Measurements from ENCODE around the gene MTM1.

MTM1 gene

DNA sequence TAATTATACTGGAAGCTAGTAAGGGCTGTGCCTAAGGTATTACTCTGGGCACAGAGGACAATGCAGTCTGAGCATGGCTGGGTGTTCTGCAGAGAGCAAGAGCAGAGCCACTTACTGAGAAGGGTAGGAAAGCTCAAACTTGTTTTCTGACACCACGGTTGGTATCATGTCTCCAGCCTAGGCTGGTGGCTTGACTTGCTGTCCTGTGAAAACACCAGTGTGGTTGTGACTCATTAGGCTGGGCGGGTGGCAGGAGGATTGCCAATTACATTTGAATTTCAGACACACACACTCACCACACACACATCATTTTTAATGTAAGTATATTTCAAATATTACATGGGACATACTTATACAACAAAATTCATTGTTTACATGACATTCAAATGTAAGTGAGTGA lies 19.7 kb upstream of the MTM1 start:
- peak; percentile 32 for DNase-seq (ENCODE audit: low spot score)

DNA sequence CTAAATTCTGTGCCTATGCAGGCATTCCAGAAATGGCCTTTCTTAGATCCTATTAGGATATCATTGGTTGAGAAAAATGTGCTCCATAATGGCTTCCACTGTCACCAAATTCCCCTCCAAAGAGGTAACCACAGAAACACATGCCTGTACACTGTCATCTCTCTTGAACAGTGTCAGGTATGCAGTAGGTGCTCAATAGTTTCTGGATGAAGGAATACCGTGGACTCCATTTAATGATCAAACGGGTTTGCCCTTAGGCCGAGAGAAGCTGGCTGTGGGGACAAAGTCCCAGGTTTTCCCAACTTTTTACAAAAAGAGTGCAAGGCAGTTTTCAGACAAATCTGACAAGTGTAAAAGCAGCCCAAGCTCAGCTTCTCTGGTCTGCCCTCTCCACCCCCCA lies 16.5 kb upstream of the MTM1 start:
- no peak for DNase-seq (ENCODE audit: low spot score)

DNA sequence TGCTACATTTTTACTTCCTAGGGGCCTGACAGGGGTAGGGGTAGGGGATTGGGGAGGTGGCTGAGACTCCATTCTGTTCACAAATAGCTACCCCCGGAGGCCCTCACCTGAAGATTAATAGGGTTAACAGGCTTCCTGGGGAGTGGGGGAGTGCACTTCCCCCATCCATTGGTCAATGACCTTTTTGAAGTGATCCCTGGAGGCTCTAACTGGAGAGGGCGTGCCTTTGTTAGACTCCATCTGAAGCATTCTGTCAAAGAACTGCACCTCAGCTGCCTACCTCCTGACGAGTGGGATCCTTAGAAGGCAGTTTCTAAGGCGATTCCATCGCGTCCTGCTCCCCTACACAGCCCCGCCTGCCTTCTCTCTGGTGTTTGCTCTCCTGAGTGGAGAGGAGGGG lies 10.0 kb upstream of the MTM1 start:
- no peak for DNase-seq (ENCODE audit: low spot score)

DNA sequence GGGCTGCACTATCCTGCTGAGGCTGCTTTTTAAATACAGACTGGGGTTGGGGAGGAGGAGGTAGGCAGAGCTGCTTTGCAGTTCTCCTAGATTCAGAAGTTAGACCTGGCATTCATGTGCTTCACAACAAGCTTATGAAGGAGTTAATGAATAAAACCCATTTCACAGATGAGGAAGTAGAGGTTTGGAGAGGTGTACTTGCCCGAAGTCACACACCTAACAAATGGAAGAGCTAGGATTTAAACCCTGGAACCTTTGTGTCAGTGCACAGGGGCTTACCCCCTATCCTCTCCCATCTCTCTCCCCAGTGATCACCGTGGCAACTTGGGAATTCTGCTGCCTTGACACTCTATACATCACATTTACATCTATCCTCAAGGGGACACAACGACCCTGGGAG lies 3.6 kb upstream of the MTM1 start:
- DNase-seq (ENCODE audit: low spot score) = no peak

DNA sequence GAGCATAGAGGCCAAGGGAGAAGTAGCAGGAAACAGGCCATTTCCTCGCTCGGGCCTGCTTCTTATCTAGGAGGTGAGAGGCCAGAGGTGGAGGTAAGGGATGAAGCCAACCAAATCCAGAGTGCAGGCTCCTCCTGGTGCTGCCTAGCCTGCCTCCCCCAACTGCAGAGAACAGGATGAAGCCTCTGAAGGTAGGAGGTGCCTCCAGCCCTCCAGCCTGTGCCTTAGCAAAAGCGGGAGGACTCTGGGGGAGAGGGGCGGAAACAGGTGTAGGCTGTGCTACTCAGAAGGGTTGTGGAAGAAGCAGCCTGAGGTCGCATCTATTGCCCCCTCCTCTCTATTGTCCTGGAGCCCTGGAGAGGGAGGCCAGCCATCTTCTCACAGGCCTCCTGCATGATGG lies 2.9 kb upstream of the MTM1 start:
- no peak for DNase-seq (ENCODE audit: low spot score)

DNA sequence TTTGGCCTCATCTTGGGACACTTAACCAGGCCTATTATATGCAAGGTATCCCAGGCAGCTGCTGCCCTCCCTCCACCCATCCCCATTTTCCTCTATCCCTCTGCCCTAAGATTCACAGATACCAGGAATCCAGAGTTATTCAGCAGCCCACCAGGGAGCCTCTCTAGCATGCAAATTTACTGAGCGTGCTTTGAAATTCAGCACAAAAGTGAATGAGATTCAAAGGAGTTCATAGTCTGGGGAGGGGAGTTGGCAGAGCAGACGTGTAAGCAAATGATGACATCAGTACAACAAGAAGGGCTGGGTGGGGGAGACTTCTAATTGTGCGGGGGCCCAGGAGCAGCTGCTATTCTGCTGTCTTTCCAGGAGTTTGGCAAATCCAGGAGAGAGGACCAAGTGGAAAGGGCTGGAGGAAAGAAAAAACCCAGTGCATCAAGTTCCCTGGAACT lies 1.7 kb upstream of the MTM1 start:
- no peak for DNase-seq (ENCODE audit: low spot score)

DNA sequence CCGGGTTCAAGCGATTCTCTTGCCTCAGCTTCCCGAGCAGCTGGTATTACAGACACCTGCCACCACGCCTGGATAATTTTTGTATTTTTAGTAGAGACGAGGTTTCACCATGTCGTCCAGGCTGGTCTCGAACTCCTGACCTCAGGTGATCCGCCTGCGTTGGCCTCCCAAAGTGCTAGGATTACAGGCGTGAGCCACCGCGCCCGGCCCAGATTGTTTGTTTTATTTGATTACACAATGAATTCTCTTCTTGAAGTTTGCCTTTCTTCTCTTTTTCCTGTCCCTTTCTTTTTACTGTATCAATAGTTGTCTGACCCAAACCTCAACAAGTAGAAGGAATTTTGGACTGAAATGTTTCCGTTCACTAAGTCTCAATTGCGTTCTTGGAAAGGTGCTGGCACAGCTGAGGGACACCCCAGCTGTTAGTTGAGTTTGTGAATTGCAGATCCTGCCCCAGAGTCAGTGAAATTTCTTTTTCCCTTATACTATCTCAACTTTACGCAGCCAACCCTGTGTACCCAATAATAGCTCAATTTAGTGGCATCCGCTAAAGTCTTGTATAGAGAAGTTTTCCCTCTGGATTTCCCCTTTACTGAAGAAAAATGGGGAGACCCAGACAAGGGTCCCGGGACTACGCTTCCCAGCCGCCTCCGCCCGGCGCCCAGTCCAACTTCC lies 639 bp upstream of the MTM1 start:
- no peak for DNase-seq (ENCODE audit: low spot score)

DNA sequence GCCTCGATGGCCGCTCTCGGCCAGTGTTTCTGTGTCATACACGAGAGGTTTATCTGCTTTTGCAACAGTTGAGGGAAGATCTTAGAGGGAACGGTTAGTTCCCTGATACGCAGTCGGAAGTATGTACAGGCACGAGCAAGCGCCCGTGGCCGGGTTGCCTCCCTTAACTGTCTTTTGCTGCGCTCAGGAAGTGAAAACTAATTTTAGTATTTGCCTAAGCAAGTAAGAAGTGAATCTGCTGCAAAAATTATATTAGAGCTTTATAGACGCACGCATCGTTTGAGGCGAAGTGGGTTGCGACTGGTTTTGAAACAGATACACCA lies 695 bp downstream of the MTM1 start:
- DNase-seq (ENCODE audit: low spot score) = no peak

DNA sequence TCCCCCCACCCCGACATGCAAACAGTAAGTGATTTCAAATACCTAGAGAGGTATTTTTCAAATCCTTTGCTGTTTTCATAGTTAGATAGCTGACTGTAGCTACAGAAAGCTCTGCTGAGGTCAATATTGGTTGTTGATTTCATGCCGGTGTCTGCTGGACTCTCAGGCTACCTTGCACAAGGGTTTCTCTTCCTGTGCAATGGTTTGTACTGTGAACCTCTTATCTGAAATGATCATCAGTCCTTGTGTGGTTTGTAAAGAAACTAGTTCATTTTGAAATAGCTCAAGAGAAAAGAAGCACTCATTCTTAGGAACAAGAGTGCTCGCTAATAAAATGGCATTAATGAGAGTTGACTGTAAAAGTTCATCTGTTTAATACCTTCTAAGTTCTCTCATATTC lies 2.1 kb downstream of the MTM1 start:
- DNase-seq (ENCODE audit: low spot score) = no peak

DNA sequence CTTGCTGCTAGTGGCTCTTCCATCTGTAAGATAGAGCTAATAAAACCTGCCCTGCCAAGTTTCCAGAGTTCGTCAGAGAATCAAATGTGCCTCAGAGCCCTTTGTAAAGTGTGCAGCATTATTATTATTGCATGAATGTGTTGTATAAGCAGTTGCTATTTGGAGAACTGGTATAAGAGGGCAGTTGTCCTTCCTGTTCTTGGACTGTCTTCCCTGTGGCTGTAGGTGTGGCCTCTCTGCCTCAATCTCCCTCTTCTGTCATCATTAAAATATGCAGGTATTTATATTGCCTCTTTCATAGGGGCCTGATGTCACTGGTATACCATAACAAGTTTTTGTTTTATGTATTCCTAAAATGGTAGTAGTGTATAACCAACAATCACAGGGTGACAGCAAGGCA lies 3.8 kb downstream of the MTM1 start:
- no peak for DNase-seq (ENCODE audit: low spot score)

DNA sequence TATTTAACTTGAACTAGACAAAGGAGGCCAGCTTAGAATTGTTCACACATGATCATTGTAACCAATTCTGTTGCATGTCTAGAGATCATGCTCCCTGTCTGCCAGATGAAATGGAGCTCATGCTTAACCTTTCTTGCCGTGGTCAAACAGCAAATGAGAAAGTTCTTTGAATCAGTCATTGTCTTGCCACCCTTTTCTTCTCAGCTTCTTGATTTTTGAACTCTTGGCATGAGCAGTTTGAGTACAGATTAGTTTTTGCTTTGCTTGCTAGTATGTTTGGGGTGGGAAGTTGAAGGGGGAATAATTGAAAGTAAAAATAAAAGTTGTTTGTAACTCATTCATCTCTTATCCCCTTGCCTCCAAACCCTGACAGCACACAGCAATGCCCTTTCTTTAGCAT lies 4.7 kb downstream of the MTM1 start:
- no peak for DNase-seq (ENCODE audit: low spot score)

DNA sequence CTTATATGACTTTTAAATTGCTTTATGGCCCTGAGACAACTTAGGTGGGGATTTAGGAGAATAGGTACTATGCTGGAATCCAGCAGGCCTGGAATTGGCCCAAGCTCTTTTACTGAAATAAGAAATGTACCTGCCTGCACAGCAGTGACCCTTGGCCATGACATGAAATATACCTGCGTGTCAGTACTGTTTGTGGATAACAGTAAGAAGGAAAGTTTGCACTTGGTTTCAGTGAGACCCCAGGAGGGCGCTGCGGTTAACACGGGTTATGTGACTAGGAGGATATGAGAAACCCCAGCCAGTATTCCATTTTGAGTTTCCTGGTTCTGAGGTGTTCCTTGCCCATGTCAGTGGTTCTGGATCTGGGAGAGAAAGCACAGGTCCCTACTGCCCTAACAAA lies 5.3 kb downstream of the MTM1 start:
- DNase-seq (ENCODE audit: low spot score) = no peak

DNA sequence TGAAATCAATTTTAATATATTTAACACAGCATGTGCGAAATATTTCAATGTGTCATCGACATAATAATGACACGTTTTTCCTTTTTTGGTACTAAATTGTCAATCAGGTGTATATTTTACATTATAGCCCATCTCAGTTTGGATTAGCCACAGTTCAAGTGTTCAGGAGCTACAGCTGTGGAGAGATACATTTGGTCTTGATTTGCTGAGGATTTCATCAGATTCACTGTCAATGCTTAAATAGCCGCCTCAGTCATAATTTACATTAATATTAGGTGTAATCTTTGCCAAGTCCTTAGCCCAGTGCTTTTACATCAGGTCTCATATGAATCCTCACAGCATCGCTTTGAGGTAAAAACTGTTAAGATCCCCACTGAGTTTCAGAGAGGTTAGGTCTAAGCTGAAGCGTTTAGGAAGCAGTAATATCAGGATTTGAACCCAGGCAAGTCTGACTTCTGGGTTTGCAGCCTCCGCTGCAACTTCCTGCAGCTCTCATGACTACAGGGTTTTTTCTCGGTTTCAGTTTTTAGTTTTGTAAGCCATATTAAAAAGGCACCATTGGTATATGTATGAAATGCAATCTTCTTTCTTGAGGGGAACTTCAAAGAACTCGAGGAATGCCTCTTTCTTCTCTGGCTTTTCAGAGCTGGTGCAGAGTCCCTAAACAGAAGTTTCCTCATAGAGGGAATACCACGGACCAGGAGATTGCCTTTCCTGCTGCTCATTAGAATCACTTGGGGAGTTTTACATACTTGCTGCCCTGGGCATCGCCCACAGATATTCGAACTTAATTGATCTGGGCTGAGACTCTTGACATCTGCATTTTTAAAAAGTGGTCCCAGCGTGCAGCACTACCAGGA lies 6.4 kb downstream of the MTM1 start:
- DNase-seq (ENCODE audit: low spot score) = no peak

DNA sequence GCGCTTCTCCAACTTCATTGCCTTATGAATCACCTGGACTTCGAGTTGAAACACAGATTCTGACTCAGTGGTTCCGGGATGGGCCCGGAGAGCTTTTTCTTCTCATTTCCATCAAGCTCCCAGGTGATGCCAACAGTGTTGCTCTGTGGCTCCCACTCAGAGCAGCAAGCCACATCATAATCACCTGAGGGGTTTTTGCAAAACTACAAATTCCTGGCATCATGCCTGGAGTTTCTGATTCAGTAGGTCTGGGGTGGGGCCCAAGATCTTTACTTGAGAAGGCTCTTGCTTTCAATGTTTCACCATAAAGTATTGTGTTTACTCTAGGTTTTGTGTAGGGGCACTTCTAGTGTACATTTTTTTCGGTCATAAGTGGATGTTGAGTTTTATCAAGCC lies 7.0 kb downstream of the MTM1 start:
- peak; percentile 79 for DNase-seq (ENCODE audit: low spot score)

DNA sequence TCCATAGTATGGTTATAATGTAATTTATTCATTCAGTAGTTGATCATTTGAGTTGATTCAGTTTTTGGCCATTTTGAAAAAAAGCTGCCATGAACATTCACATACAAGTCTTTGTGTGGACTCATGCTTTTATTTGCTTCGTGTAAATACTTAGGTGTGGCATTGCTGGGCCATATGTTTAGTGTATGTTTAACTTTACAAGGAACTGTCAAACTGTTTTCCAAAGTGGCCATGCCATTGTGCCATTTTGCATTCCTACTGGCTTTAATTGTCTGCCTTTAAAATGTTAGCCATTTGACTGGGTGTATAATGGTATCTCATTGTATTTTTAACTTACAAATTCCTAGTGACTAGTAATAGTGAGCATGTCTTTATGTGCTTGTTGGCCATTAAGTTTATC lies 8.8 kb downstream of the MTM1 start:
- no peak for DNase-seq (ENCODE audit: low spot score)

DNA sequence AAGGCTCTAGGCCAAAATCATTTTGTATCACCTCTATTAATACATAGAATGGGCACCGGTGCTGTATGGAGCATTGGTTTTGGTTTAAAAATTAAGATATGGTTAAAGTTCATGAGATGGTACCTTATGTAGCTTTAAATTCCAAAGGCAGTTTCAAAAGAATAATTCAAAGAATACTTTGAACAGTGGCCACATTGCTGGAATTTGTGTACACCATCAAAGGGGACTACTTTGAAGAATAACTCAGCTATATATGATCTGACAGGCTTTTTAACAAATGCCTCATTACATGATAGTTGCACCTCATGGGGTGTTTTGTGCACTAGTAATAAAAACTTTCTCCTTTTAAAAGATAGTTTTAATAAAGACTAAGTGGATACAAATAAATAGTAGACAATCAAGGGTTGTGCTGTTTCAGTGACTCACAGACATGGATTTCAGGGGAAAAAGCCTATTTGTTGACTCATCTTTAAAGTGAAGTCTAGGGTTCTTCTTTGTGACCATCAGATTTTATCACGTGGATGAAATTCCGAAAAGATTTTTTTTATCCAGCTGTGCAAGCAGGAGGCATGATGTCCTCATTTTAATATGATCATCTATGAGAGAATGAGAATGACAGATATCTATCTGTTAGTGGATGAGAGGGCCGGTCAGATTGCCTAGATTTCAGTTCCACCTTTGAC lies 12.8 kb downstream of the MTM1 start:
- no peak for DNase-seq (ENCODE audit: low spot score)

DNA sequence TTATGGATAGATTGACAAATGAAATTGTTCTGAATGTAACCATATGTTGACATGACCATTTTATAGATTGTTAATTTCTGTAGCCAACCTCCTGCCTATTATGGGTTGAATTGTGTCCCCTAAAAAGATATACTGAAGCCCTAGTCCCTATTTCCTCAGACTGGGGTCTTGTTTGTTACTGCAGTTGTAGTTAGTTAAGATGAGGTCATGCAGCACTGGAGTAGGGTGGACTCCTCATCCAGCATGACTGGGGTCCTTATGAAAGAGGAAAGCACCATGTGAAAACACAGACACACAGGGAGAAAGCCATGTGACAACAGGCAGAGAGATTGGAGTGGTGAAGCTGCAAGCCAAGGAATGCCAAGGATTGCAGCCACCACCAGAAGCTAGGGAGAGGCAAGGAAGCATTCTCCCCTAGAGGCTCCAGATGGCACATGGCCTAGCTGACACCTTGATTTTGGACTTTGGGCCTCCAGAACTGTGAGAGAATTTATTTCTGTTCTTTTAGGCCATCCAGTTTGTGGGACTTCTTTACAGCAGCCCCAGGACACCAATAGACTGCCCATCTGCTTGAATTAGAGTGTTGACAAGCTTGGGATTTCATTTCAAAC lies 14.0 kb downstream of the MTM1 start:
- DNase-seq (ENCODE audit: low spot score) = no peak

DNA sequence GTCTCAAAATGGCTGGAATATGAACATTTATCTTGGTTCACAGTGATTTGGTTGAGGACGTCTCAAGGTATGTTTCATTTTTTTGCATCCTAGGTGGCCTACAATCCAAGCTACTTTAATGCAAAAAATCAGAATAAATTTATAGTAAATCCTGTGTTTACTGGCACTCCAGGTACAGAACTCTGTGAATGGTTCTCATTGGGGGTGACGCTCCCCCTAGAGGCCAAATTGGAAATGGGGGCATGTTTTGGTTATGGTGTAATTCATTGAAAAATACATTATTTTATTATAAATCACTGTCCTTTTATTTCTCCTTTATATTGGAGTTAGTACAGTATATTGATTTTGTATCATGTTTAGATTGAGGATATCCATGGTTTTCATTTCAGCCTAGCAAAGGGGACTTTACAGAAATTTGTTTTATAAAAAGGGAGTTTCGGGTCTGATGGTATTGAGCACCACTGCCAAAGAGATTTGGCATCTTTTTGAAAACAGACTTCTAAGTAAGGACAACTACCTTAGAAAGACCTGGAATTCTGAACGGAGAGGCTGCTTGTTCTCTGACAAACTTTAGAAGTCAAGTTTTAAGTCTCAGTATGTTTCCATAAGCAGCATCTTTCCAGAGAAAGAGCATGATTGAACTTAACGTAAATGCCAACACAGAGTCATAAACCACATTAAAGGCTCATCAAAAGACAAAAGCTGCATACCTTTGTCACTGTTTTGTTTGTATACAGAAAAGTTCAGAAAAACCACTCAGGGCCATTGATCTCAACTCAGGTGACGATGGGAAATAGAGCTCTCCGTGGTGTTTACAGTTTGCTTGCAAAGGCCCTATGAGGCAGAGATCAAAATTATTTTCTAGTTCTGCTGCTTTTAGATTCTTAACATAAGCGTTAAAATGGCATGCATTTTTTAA lies 19.4 kb downstream of the MTM1 start:
- peak; percentile 60 for DNase-seq (ENCODE audit: low spot score)

DNA sequence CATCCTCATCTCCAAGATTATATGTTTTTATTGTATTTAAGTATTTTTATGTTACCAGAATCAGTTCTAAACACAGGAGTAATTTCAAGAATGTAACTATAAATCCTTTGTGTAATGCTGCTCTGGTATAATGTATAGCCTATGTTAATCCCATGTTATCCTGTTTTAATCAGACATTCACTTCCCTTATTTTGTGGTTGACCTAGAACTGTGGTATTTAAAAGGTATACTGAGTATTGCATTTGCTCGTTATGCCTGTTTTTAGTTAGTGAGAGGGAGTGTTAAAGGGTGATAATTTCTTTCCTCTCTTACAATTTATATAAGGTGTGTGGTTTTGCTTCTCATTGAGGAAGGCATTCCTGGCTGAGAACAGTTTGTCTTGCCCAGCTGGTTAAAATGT lies 26.2 kb downstream of the MTM1 start:
- no peak for DNase-seq (ENCODE audit: low spot score)

DNA sequence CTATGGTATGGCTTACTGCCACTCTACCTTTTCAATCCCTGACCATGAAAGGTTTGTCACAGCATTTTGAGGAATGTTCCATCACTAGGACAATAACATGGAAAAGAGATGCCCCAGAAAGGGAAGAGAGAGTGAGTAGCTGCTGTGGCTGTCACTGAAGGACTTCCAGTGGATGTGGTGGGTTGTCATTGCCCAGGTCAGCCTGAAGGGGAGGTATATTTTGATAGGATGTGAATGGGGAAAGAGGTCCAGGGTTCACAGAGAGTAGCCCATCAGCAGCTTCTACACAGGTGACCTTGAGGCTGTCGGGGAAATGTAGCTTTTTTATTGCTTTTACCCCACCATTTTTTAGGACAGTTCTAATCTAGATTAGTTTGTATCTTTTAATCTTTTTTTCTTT lies 30.8 kb downstream of the MTM1 start:
- no peak for DNase-seq (ENCODE audit: low spot score)

DNA sequence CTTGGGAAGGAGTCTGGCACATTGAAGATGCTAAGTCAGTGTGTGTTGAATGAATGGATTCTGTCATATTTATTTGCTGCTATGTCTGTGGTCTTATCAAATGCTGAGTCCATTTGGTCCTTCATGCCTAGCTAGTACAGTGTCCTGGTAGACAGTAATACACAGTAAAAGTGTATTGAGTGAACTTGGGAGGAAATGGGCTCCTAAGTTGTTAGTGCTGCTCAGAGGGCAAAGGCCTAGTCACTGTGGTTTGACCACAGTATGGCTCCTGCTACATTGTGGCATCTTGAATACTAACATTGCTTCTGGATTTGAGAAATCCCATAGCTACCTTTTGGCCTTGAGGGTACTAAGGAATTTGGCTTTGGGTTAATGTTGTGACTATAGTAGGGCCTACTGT lies 33.9 kb downstream of the MTM1 start:
- DNase-seq (ENCODE audit: low spot score) = no peak

DNA sequence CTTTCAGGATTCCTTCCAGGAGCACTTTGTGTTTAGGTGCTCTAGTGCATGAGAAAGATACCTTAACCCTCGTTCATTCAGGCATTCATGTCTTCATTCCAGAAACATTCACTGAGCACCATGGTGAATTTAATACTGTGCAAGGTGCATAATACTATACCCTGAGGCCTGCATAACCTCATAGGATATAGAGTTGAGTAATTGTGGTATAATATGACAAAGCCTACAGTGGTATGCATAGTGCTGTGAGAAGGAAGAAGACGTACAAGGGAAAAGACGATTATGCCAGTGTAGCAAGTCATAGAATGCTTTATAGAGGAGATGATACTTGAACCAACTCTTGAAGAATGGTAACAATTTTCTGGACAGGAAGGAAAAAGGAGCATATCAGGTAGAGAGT lies 34.3 kb downstream of the MTM1 start:
- DNase-seq (ENCODE audit: low spot score) = no peak

Data from CD4-positive, alpha-beta T cell treated with Interleukin-2 at 100 ng/mL for 4 hours (primary cell).